K562 (cell line): ENCODE results near the gene ZNF747. TPM values are rescaled to one million over a fixed set of nuclear protein-coding genes. Genes with fewer than 3 reads are reported as not detected.
A peak's percentile ranks its signal among the peaks of the same experiment; 100 is the strongest.

Source experiments
- CBFA2T3 ChIP-seq: fragments of 450-650 bp; IDR thresholded peaks from 2 replicates; pipeline ENCODE4 v1.6.1; 2017
- GTF2A2 ChIP-seq: IDR thresholded peaks from 2 replicates; pipeline ENCODE4 v1.6.1; 2016; ENCODE audit warnings: mild to moderate bottlenecking, missing genetic modification characterization, missing compliant biosample characterization
- GTF3C2 ChIP-seq: IDR thresholded peaks from 3 replicates; pipeline ENCODE4 v1.6.1; 2011; ENCODE audit warnings: borderline replicate concordance, mild to moderate bottlenecking, moderate library complexity; ENCODE audit not compliant: insufficient read length; ENCODE audit errors: extremely low read depth
- NCOA6 ChIP-seq: fragments of 450-650 bp; IDR thresholded peaks from 2 replicates; pipeline ENCODE4 v1.6.1; 2017; ENCODE audit warnings: mild to moderate bottlenecking
- NFIC ChIP-seq: fragments of 450-650 bp; IDR thresholded peaks from 2 replicates; pipeline ENCODE4 v1.6.1; 2017; ENCODE audit warnings: mild to moderate bottlenecking, inconsistent platforms
- PHB ChIP-seq: fragments of 250-450 bp; sonication (Bioruptor Pico); IDR thresholded peaks from 2 replicates; pipeline ENCODE4 v1.5.0; 2021
- SMARCA5 ChIP-seq: fragments of 450-650 bp; IDR thresholded peaks from 2 replicates; pipeline ENCODE4 v1.6.1; 2016
- SREBF1 ChIP-seq: fragments of 150-350 bp; IDR thresholded peaks from 2 replicates; pipeline ENCODE4 v1.6.1; 2014; ENCODE audit warnings: antibody characterized with exemption, low read depth, low read length, borderline replicate concordance
- SUPT5H ChIP-seq: fragments of 450-650 bp; IDR thresholded peaks from 2 replicates; pipeline ENCODE4 v1.6.1; 2016
- TAF1 ChIP-seq: IDR thresholded peaks from 2 replicates; pipeline ENCODE4 v1.6.1; 2011; ENCODE audit warnings: mild to moderate bottlenecking, low read length, moderate library complexity; ENCODE audit not compliant: insufficient read depth, control insufficient read depth, severe bottlenecking; ENCODE audit errors: extremely low read depth
- THAP12 ChIP-seq: fragments of 250-450 bp; sonication (Bioruptor Pico); IDR thresholded peaks from 2 replicates; pipeline ENCODE4 v1.9.0; 2021; ENCODE audit warnings: mild to moderate bottlenecking, inconsistent platforms
- ZBTB2 ChIP-seq: fragments of 450-650 bp; IDR thresholded peaks from 2 replicates; pipeline ENCODE4 v1.6.1; 2016; ENCODE audit warnings: antibody characterized with exemption
- ZNF263 ChIP-seq: sonication (generic); formaldehyde crosslinking; IDR thresholded peaks from 2 replicates; pipeline ENCODE4 v1.8.0; 2022; ENCODE audit warnings: mild to moderate bottlenecking, missing genetic modification reagents, borderline replicate concordance
- ZNF780A ChIP-seq: fragments of 250-450 bp; sonication (Bioruptor Pico); IDR thresholded peaks from 2 replicates; pipeline ENCODE4 v1.5.0; 2021; ENCODE audit warnings: mild to moderate bottlenecking
- polyA plus RNA-seq, 8 experiments: library from polyadenylated mRNA; depleted of rRNA in 4 of 8; stranded (reverse) in 5 of 8; unstranded in 3 of 8; fragments of >200 nt; fragmentation: Nextera tagmentation in 2 of 8; fragmentation: Illumina TruSeq in 1 of 8; extraction: Ambion mirVana in 2 of 8; extraction: Trizol in 1 of 8; gene quantifications; 2 replicates each; pipeline versions ENCODE4 v1.2.1 to v1.2.3, GENCODE V29; 2011 to 2014; ENCODE audit warnings: inconsistent platforms in 1 of 8, missing spikeins in 1 of 8
- total RNA-seq, 7 experiments: library from RNA; depleted of rRNA in 6 of 7; stranded (reverse); fragments of >200 nt in 6 of 7; fragmentation: Illumina TruSeq in 2 of 7; extraction: Trizol in 2 of 7; gene quantifications; 2 replicates each; pipeline versions ENCODE4 v1.2.1 to v1.2.3, GENCODE V29; 2011 to 2021; ENCODE audit warnings: low replicate concordance in 1 of 7
- TF ChIP-seq, protein P1 (sequence below), 2 experiments: fragments of 450-650 bp; IDR thresholded peaks; 2 replicates each; pipeline ENCODE4 v1.6.1; 2018; ENCODE audit warnings: mild to moderate bottlenecking in 2 of 2, low read depth in 1 of 2; ENCODE audit not compliant: partially characterized antibody in 2 of 2
- TF ChIP-seq, protein P2 (sequence below): fragments of 250-450 bp; sonication (Bioruptor Pico); IDR thresholded peaks from 2 replicates; pipeline ENCODE4 v1.5.0; 2020; ENCODE audit warnings: mild to moderate bottlenecking

ZNF747 gene
- total and polyA plus RNA-seq, 9 of the 15 experiments (the other 6 are each of a cell fraction or from before 2014, with no cell fraction given), result 0.14 to 3.3 (median 1.5) TPM

- no peak for TF ChIP-seq GTF2A2 (tag)
- TF ChIP-seq ZBTB2, result no peak
- peak; percentile 60 for TF ChIP-seq CBFA2T3
- TF ChIP-seq, protein P1, sequence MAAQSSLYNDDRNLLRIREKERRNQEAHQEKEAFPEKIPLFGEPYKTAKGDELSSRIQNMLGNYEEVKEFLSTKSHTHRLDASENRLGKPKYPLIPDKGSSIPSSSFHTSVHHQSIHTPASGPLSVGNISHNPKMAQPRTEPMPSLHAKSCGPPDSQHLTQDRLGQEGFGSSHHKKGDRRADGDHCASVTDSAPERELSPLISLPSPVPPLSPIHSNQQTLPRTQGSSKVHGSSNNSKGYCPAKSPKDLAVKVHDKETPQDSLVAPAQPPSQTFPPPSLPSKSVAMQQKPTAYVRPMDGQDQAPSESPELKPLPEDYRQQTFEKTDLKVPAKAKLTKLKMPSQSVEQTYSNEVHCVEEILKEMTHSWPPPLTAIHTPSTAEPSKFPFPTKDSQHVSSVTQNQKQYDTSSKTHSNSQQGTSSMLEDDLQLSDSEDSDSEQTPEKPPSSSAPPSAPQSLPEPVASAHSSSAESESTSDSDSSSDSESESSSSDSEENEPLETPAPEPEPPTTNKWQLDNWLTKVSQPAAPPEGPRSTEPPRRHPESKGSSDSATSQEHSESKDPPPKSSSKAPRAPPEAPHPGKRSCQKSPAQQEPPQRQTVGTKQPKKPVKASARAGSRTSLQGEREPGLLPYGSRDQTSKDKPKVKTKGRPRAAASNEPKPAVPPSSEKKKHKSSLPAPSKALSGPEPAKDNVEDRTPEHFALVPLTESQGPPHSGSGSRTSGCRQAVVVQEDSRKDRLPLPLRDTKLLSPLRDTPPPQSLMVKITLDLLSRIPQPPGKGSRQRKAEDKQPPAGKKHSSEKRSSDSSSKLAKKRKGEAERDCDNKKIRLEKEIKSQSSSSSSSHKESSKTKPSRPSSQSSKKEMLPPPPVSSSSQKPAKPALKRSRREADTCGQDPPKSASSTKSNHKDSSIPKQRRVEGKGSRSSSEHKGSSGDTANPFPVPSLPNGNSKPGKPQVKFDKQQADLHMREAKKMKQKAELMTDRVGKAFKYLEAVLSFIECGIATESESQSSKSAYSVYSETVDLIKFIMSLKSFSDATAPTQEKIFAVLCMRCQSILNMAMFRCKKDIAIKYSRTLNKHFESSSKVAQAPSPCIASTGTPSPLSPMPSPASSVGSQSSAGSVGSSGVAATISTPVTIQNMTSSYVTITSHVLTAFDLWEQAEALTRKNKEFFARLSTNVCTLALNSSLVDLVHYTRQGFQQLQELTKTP (IDR thresholded peaks at IDR 0.05; ENCODE audit: low read depth in 1 of 2, partially characterized antibody in 2 of 2), result peak; percentile 48 to 74
- peak; percentile 12 for TF ChIP-seq TAF1
- TF ChIP-seq ZNF263 (CRISPR knock-in tag), result no peak
- no peak for TF ChIP-seq GTF3C2
- TF ChIP-seq PHB (CRISPR knock-in tag), result no peak
- TF ChIP-seq, protein P2, sequence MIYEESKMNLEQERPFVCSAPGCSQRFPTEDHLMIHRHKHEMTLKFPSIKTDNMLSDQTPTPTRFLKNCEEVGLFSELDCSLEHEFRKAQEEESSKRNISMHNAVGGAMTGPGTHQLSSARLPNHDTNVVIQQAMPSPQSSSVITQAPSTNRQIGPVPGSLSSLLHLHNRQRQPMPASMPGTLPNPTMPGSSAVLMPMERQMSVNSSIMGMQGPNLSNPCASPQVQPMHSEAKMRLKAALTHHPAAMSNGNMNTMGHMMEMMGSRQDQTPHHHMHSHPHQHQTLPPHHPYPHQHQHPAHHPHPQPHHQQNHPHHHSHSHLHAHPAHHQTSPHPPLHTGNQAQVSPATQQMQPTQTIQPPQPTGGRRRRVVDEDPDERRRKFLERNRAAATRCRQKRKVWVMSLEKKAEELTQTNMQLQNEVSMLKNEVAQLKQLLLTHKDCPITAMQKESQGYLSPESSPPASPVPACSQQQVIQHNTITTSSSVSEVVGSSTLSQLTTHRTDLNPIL (CRISPR knock-in tag), result no peak
- 0 out of 2 replicates have a peak, but pooled peaks have one; percentile 32 for TF ChIP-seq SUPT5H
- TF ChIP-seq SREBF1, result no peak
- TF ChIP-seq ZNF780A, result no peak
- TF ChIP-seq SMARCA5, result peak; percentile 85
- no peak for TF ChIP-seq THAP12 (CRISPR knock-in tag)
- TF ChIP-seq NFIC, result peak; percentile 99
- no peak for TF ChIP-seq NCOA6
Measured at GRCh38 chr16:30491744-30492308, 42.8 kb downstream of the ZNF747 start (continued).
